ENCODE measurements around the gene OSBPL10. TPM values are rescaled to one million over a fixed set of nuclear protein-coding genes. Genes with fewer than 3 reads are reported as not detected.

The OSBPL10 gene
- polyA plus RNA-seq, 10 donors = 8.2 to 14.1 (median 9.7) TPM

DNA sequence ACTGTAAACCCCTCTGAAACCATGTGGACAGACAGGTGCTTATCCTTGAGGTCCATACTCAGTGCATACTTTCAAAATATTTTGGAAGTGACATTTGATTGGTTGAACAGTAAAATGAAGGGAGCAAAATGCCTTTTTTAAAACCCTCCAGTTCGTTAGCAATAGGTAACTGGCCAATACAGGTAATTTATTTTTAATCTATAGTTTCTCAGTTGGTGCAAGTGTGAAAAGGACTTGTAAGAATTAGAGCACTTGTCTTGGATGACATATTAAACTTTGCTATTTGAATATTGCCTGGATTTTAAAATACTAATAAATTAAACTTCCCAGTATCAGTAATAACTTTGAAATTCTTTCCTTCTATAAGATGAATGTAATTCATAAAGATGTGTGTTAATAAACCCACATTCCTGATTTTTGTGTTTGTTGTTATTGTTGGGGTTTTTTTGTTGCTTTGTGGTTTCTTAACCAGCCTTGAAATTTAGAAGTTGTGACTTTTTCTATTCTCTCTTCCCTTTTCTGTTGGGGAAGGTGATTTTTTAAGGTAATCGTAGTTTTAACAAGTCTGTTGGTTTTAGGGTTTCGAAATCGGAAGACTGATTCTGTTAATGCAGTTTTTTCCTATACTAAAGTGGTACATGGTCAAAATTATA lies 358.3 kb downstream of the OSBPL10 start:
- DNase-seq = no peak

DNA sequence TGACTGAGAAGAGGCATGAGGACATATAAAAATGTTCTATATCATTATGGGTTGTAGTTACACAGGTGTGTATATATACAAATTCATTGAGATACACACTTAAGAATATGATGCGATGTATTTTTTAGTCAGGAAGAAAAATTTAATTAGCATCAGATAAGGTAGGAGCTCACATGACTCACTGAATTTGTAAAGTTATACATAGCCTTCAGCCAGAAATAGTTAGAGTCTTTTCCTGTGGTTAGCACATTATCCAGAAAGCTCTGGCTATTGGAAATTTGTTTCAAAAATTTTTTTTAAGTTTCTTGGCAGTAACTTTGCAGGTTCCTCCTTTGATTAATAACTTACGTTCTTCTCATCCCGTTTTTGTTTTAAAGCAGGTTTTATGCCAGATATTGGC lies 359.7 kb downstream of the OSBPL10 start:
- no peak for DNase-seq

DNA sequence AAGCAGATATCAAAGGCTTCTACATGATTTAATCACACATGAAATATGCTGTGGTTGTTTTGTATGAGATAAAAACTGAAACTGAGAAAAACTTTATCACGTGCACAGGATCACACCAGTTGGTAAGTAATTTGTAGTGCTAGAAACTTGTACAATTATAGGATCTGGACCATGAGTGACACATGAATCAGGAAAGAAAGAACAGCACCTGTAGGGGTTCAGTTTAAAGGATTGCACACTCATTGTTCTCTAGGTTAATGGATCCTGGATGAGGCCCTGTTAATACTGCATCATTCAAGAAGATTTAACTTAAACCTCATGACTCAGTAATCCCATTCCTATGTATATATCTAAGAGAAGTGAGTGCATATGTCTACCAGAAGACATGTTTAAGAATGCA lies 360.4 kb downstream of the OSBPL10 start:
- no peak for DNase-seq

DNA sequence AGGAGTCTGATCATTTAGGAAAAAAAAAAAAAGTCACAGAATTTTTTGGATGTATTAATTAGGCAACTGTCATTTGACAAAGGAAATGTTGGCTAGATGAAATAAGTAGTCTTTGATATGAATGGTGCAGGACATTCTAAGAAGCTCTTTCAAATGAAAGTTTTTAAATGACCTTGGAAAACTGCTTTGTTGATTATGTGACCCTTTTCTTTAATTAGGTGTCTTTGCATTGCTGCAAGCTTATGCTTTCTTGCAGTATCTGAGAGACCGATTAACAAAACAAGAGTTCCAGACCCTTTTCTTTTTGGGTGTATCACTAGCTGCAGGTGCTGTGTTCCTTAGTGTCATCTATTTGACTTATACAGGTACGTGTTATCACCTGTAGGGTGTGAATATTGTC lies 364.4 kb downstream of the OSBPL10 start:
- DNase-seq = no peak

DNA sequence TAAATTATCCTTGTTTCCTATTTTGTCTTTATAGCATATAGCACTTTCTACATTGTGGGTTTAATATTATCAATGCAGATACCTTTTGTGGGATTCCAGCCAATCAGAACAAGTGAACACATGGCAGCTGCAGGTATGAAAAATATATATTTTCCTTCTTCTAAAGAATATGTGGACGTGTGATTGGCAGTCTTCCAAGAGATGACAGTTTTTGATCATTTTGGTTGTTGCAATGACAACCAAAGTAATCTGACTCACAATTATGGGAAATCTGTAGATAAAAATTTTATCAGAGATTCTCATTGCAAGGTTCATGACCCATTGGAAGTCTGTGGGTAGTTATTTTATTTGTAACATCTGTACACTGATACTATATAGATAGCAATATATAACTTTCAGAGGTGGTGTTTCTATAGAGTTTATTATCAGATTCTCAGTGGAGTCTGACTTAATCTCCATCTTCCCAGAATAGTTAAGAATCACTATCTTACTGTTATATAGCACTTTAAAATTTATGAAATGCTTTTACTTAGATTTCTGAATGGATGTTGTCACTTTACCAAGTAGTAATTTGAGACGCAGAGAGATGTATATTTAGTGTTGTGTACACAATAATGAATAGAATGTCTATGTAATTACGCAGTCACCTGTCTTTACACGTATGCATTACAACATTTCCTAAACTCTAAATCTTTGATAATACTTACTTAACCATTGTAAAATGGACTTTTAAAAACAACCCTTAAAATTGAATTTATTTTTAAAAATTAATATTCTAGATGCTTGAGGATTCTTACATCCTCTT lies 365.8 kb downstream of the OSBPL10 start:
- no peak for DNase-seq

DNA sequence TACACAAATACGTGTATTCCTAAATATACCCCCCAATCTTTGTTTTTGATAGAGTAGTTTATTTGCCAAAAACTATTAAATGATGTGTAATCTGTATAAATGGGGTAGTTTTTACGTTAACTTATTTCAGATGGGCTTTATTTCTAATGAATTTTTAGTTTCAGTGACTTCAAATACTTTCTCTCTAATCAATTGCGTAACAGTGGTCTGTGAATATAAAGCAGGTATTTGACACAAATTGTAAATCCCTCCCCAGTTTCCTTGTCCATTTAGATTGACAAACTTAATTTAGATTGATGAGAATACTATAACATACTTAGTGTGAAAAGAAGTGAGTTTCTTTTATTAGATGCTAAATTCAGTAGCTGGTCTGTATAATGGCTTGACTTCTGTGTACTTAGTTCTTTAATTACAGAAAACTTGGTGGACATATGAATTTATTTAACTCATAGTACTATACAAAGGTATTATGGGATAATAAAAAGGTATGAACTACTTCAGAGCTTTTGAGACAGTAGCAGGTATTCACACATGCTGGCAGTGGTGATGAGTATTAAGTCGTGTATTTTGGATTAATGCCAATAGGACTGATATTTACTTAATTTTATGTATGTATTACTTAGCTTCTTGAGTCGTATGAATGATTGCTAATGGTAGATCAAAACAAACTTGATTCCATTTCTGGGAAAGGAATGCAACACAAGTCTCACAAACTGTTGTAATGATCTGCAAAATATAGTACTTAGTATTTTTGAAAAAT lies 366.7 kb downstream of the OSBPL10 start:
- DNase-seq = no peak

DNA sequence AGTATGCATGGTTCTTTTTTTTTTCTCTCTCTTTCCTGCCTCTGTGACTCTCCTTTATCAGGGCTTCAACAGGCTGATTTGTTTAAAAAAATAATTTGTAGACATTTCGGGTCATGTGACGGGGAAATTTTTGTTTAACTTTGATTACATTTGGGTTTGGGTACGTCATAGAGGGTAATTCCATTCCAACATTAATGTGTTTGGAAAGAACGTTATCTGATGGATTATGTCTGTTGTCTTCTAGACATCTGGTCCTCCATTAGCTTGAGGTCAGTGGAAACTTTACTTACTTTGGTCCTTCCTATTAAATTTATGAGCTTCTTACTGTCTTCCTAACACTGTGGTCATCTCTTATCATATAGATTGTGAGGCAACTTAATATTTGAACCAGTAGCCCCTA lies 367.4 kb downstream of the OSBPL10 start:
- no peak for DNase-seq

DNA sequence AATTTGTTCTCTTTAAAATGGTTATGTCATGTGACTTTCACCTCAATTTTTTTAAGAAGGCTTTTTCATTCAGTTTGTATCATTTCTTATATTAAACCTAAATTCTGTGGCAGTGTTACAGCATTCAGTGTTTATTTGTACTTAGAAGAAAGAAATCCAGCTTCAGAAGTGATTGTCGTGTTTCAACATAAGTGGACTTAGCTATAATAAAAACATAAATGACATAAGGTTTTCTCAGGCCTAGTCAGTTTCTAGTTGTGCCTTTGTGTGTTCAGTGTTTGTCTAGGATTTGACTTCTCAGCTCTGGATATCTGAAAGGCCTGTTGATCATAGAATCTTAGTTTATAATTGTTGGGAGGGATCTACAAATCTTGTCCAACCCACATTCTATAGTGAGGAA lies 367.9 kb downstream of the OSBPL10 start:
- no peak for DNase-seq

Other genes starting within 250 kb of the OSBPL10 start
- gene ZNF860, start 488 bp upstream of the OSBPL10 start, polyA plus RNA-seq (ENCODE audit: insufficient read length in 10 of 10) = 1 to 10 TPM in 3 of 10 donors, under 1 TPM in 7; 0.58 to 1.3 (median 0.71) TPM
- 10 to 100 TPM; 24.9 to 48.8 (median 39.9) TPM for gene GPD1L, start 125.4 kb upstream of the OSBPL10 start, polyA plus RNA-seq (ENCODE audit: insufficient read length in 10 of 10)

Measured in muscle of back (tissue), 11 donors.